ENCODE measurements around the gene TNPO2.
"Not testable (repeated sequence)": the region's sequence is repeated elsewhere in the genome, so short reads cannot be mapped to it uniquely, and the experiment has no call there.

TNPO2 gene

GRCh38 chr19:12703046-12703445 is 20.7 kb downstream of the TNPO2 start:
- peak; percentile 33 for DNase-seq

- DNase-seq: no peak
These were observed 22.0 kb downstream of the TNPO2 start for GRCh38 chr19:12701596-12702282.

- DNase-seq: no peak
These were observed 25.6 kb downstream of the TNPO2 start for GRCh38 chr19:12698138-12698537.

- not testable (repeated sequence) for DNase-seq
These were observed 26.3 kb downstream of the TNPO2 start for GRCh38 chr19:12697425-12697824.

GRCh38 chr19:12696366-12697335 is 27.1 kb downstream of the TNPO2 start, which contains the start of gene FBXW9:
Gene FBXW9 (minus strand): TSS chr19:12696631. CDS start chr19:12696581, 50 bp downstream.
- DNase-seq: peak; percentile 92

- DNase-seq: no peak
These were observed 27.8 kb downstream of the TNPO2 start for GRCh38 chr19:12695997-12696365.

- no peak for DNase-seq
These were observed 28.2 kb downstream of the TNPO2 start for GRCh38 chr19:12695514-12695913.

GRCh38 chr19:12695096-12695495 is 28.6 kb downstream of the TNPO2 start:
- DNase-seq: no peak

- DNase-seq: no peak
These were observed 29.1 kb downstream of the TNPO2 start for GRCh38 chr19:12694641-12695040.

- no peak for DNase-seq
These were observed 30.8 kb downstream of the TNPO2 start for GRCh38 chr19:12692960-12693359.

GRCh38 chr19:12689581-12690216 is 34.0 kb downstream of the TNPO2 start:
- no peak for DNase-seq

GRCh38 chr19:12689012-12689411 is 34.7 kb downstream of the TNPO2 start:
- no peak for DNase-seq

- no peak for DNase-seq
These were observed 36.1 kb downstream of the TNPO2 start, which contains the start of gene GNG14 for GRCh38 chr19:12687496-12688196. Gene GNG14 (plus strand): TSS chr19:12687998. CDS start chr19:12688049, 51 bp downstream.

- no peak for DNase-seq
These were observed 37.9 kb downstream of the TNPO2 start for GRCh38 chr19:12685831-12686230.

GRCh38 chr19:12681074-12681987 is 42.4 kb downstream of the TNPO2 start, which contains the start of gene DHPS:
Gene DHPS (minus strand): TSS chr19:12681880. CDS start chr19:12681766, 114 bp downstream.
- peak; percentile 96 for DNase-seq

- no peak for DNase-seq
These were observed 43.7 kb downstream of the TNPO2 start for GRCh38 chr19:12680034-12680433.

- not testable (repeated sequence) for DNase-seq
These were observed 45.7 kb downstream of the TNPO2 start for GRCh38 chr19:12678039-12678438.

- DNase-seq: no peak
These were observed 46.8 kb downstream of the TNPO2 start for GRCh38 chr19:12676928-12677327.

- peak; percentile 84 for DNase-seq
These were observed 47.3 kb downstream of the TNPO2 start for GRCh38 chr19:12676384-12676792.

GRCh38 chr19:12675940-12676339 is 47.8 kb downstream of the TNPO2 start:
- no peak for DNase-seq

GRCh38 chr19:12675399-12675798 is 48.3 kb downstream of the TNPO2 start:
- DNase-seq: no peak
